NCI-H524 (cell line): ENCODE data around the gene NOP16.
"Not testable (repeated sequence)": the region's sequence is repeated elsewhere in the genome, so short reads cannot be mapped to it uniquely, and the experiment has no call there.

Source experiments
- DNase-seq, 2 experiments: peaks; one replicate each; lab custom pipeline; 2025; lab: John Stamatoyannopoulos, UW

The NOP16 gene

GRCh38 chr5:176409765-176410164 lies 21.4 kb upstream of the NOP16 start:
- no peak for DNase-seq

GRCh38 chr5:176408590-176408989 lies 20.2 kb upstream of the NOP16 start:
- no peak for DNase-seq

- DNase-seq, result not testable (repeated sequence)
Measured at GRCh38 chr5:176408252-176408573, 19.8 kb upstream of the NOP16 start.

GRCh38 chr5:176407456-176408251 lies 19.3 kb upstream of the NOP16 start:
- DNase-seq, result no peak

- DNase-seq, result no peak
Measured at GRCh38 chr5:176406436-176407052, 18.1 kb upstream of the NOP16 start.

GRCh38 chr5:176405656-176406435 lies 17.4 kb upstream of the NOP16 start:
- no peak for DNase-seq

- no peak for DNase-seq
Measured at GRCh38 chr5:176401281-176402205, 13.1 kb upstream of the NOP16 start.

- DNase-seq, result no peak
Measured at GRCh38 chr5:176400382-176401156, 12.2 kb upstream of the NOP16 start.

GRCh38 chr5:176397736-176398420 lies 9.5 kb upstream of the NOP16 start:
- no peak for DNase-seq

- DNase-seq, result peak; percentile 34 to 85
Measured at GRCh38 chr5:176396330-176396729, 7.9 kb upstream of the NOP16 start.

- no peak for DNase-seq
Measured at GRCh38 chr5:176394881-176395675, 6.7 kb upstream of the NOP16 start.

- no peak for DNase-seq
Measured at GRCh38 chr5:176394096-176394495, 5.7 kb upstream of the NOP16 start.

GRCh38 chr5:176392526-176392925 lies 4.1 kb upstream of the NOP16 start:
- no peak for DNase-seq

GRCh38 chr5:176391999-176392398 lies 3.6 kb upstream of the NOP16 start:
- DNase-seq, result no peak

- DNase-seq, result no peak
Measured at GRCh38 chr5:176391479-176391878, 3.1 kb upstream of the NOP16 start.

GRCh38 chr5:176389135-176390123 lies 1.0 kb upstream of the NOP16 start:
- DNase-seq, result peak in 1 of 2 experiments; percentile 57

GRCh38 chr5:176388003-176388443 lies 375 bp downstream of the NOP16 start:
- DNase-seq, result peak; percentile 6 to 34

- no peak for DNase-seq
Measured at GRCh38 chr5:176387384-176387925, 943 bp downstream of the NOP16 start.
